ENCODE results near the gene TNFAIP1. TPM values are rescaled to one million over a fixed set of nuclear protein-coding genes. Genes with fewer than 3 reads are reported as not detected.

Gene TNFAIP1
- total RNA-seq, 4 donors from 2014 or later: 18.2 to 67.1 (median 38.4) TPM

DNA sequence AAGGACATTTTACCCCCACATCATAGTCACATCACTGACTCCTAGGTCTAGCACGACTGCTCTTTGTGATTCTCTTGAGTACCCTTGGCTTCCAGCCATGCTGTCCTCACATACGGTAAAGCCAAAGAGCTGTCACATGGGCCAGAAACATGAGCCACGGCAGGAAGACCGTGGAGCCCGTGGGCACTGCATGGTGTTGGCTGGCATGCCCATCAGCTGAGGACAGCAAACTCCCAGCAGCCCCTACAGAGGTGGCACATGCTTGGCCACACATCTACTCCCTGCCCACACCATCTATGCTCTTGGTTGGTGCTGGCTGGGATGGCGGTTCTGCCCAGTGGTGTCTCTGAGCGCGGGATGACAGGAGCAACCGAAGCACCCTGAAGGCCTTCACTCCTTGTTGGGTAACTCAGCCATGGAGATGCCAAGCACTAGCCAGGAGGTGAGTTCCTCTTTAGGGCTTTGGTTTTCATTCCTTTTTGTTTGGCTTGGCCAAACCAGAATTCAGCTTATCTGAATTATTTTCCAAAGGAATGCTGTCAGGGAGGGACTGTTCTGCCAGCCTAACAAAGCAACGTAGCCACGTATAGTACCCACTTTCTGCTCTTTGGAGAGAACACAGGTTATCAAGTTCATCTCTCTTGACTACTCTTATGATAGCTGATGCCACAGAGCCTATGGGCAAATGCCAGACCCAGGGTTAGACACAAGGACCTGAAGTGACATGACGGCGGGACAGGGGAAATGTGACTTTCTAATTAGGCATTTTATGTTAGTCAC is 10.0 kb downstream of the TNFAIP1 start:
- Histone ChIP-seq H3K4me3 (no peak overlapping the region), H3K4me1 (no peaks in the 10 kb centered on the region), H3K27me3 (no peaks in the 10 kb centered on the region), H3K36me3 (no peaks in the 10 kb centered on the region), H3K27ac (no peak overlapping the region), H3K9me3 (no peaks in the 10 kb centered on the region)
- no peak for TF ChIP-seq POLR2A (IDR thresholded peaks at IDR 0.05)
- TF ChIP-seq, protein P1, sequence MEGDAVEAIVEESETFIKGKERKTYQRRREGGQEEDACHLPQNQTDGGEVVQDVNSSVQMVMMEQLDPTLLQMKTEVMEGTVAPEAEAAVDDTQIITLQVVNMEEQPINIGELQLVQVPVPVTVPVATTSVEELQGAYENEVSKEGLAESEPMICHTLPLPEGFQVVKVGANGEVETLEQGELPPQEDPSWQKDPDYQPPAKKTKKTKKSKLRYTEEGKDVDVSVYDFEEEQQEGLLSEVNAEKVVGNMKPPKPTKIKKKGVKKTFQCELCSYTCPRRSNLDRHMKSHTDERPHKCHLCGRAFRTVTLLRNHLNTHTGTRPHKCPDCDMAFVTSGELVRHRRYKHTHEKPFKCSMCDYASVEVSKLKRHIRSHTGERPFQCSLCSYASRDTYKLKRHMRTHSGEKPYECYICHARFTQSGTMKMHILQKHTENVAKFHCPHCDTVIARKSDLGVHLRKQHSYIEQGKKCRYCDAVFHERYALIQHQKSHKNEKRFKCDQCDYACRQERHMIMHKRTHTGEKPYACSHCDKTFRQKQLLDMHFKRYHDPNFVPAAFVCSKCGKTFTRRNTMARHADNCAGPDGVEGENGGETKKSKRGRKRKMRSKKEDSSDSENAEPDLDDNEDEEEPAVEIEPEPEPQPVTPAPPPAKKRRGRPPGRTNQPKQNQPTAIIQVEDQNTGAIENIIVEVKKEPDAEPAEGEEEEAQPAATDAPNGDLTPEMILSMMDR (IDR thresholded peaks at IDR 0.05): no peak
- intact Hi-C loops (cut with DNase I; ENCODE audit: low total_unique reads): no loop called here
- no peak for DNase-seq

DNA sequence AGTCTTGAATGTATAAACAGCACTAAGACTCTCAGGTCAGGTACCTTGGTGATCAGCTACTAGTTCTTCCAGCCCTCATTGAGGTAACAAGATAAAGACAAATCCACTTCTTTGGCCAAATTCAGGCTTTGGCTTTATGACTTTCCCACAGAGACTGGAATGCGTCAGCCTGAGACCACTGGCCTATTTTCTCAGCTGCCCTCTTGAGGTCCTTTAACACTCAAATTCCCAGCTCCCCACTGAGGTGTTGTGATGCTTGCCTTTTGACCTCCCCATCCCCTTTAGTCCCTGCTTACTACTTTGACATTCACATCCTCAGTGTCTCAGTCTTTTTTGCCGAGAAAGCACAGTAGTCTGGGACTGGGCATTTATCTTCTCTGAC is 10.6 kb downstream of the TNFAIP1 start:
- H3K4me3 ChIP-seq: no peak overlapping the region
- no peaks in the 10 kb centered on the region for H3K9me3 ChIP-seq
- H3K4me1 ChIP-seq: no peaks in the 10 kb centered on the region
- intact Hi-C loops (cut with DNase I; ENCODE audit: low total_unique reads): no loop called here
- no peaks in the 10 kb centered on the region for H3K27me3 ChIP-seq
- H3K27ac ChIP-seq: no peak overlapping the region
- H3K36me3 ChIP-seq: no peaks in the 10 kb centered on the region
- DNase-seq: no peak
- no peak for TF ChIP-seq POLR2A (IDR thresholded peaks at IDR 0.05)
- TF ChIP-seq, protein P1 (IDR thresholded peaks at IDR 0.05): no peak

DNA sequence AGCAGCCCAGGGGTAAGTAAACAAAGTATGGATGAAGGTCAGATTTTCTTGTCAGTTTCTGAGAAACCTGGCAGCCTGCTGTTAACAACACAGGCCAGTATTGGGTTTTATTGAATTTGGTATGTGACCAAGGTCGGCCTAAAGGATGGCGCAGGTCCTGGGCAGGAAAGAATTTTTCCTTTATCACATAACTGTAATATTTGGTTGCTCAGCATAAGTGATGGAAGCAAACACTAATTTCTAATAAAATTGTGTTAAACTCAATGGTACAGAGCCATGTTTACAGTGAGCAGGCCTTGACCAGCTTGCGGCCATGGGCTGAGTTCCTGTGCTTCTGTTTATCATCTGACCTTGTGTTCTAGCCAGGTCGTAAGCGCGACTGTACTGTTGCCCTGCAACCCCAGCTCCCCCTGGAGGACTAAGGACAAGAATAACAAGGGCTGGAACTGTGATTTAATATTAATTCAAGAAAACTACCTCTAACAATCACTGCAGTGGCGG is 11.2 kb downstream of the TNFAIP1 start:
- H3K36me3 ChIP-seq: no peaks in the 10 kb centered on the region
- intact Hi-C loops (cut with DNase I; ENCODE audit: low total_unique reads): no loop called here
- no peak overlapping the region for H3K27ac ChIP-seq
- TF ChIP-seq POLR2A (IDR thresholded peaks at IDR 0.05): no peak
- TF ChIP-seq, protein P1 (IDR thresholded peaks at IDR 0.05): peak in 2 of 4 experiments; percentile 10 to 24
- H3K9me3 ChIP-seq: no peaks in the 10 kb centered on the region
- no peak for DNase-seq
- H3K27me3 ChIP-seq: no peaks in the 10 kb centered on the region
- H3K4me1 ChIP-seq: no peaks in the 10 kb centered on the region
- H3K4me3 ChIP-seq: no peak overlapping the region

GRCh38 chr17:28347261-28347891 is 11.8 kb downstream of the TNFAIP1 start:
- Histone ChIP-seq H3K36me3 (no peaks in the 10 kb centered on the region), H3K9me3 (no peaks in the 10 kb centered on the region), H3K4me3 (no peak overlapping the region), H3K4me1 (no peaks in the 10 kb centered on the region), H3K27me3 (no peaks in the 10 kb centered on the region), H3K27ac (peak overlapping the region in 1 of 2 donors; percentile 15)
- TF ChIP-seq, protein P1 (IDR thresholded peaks at IDR 0.05): no peak
- no peak for TF ChIP-seq POLR2A (IDR thresholded peaks at IDR 0.05)
- no peak for DNase-seq
- intact Hi-C loops (cut with DNase I; ENCODE audit: low total_unique reads): no loop called here

DNA sequence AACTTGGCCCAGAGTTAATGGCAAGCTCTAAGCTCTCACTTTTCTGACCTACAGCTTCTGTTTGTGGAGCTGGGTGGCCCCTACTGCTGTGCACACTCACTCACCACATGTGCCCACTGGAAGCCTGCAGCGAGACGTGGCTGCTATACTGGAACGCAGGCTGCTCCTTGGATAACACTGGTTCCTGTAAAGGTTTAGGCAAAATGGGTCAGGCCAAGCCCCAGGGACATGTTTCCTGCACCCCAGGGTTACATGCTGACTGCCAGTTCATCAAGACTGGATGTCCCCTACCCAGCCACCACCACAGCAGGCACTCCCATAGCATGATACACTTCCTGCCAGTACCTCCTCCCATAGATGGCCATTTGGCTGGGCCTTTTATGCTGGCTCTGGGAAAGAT is 13.4 kb downstream of the TNFAIP1 start:
- no peaks in the 10 kb centered on the region for H3K4me1 ChIP-seq
- H3K36me3 ChIP-seq: no peaks in the 10 kb centered on the region
- H3K9me3 ChIP-seq: no peaks in the 10 kb centered on the region
- TF ChIP-seq POLR2A (IDR thresholded peaks at IDR 0.05): no peak
- TF ChIP-seq, protein P1 (IDR thresholded peaks at IDR 0.05): no peak
- intact Hi-C loops (cut with DNase I; ENCODE audit: low total_unique reads): no loop called here
- no peaks in the 10 kb centered on the region for H3K27me3 ChIP-seq
- H3K4me3 ChIP-seq: no peak overlapping the region
- no peak overlapping the region for H3K27ac ChIP-seq
- no peak for DNase-seq
